ENCODE data around the gene TINAG. TPM values are rescaled to one million over a fixed set of nuclear protein-coding genes. Genes with fewer than 3 reads are reported as not detected.

TINAG gene, protein sequence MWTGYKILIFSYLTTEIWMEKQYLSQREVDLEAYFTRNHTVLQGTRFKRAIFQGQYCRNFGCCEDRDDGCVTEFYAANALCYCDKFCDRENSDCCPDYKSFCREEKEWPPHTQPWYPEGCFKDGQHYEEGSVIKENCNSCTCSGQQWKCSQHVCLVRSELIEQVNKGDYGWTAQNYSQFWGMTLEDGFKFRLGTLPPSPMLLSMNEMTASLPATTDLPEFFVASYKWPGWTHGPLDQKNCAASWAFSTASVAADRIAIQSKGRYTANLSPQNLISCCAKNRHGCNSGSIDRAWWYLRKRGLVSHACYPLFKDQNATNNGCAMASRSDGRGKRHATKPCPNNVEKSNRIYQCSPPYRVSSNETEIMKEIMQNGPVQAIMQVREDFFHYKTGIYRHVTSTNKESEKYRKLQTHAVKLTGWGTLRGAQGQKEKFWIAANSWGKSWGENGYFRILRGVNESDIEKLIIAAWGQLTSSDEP
- not detected for total RNA-seq
- not detected for polyA plus RNA-seq (2013, experiment 1 of 2)
- polyA plus RNA-seq (2013, experiment 2 of 2), result not detected
- 0 to 0.20 (median 0) reads per million in 172 experiments for total RNA-seq

DNA sequence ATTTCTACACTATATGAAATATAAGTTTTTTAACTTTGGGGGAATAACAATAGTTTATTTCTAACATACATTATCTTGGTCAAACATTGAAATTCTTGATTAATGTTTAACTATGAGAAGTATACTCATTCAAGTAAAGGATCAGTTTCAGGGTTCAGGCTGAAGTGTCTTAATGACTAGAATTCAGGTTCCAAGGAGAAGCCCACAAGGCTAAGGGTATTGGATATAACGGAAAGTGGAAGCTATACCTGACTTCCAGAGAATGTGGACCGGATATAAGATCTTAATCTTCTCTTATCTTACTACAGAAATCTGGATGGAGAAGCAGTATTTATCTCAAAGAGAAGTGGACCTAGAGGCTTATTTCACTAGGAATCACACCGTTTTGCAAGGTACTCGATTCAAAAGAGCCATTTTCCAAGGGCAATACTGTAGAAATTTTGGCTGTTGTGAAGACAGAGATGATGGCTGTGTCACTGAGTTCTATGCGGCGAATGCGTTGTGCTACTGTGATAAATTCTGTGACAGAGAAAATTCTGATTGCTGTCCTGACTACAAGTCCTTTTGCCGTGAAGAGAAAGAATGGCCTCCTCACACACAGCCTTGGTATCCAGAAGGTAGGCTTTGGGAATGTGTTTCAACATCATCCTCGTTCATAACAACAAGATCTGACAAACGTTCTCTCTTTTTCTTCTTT, at the start of gene TINAG:
Gene TINAG, plus strand, starts transcription at position 153 of the 697 bp plus-strand sequence. Its CDS starts 110 bp downstream, at position 263.
- Mint-ChIP-seq H3K36me3 (ENCODE audit: low read depth) (no peaks in the 10 kb centered on the region), H3K9me3 (no peaks in the 10 kb centered on the region), H3K4me3 (no peak within 1 kb of the TSS), H3K4me1 (ENCODE audit: low read depth) (no peaks in the 10 kb centered on the region), H3K27me3 (no peaks in the 10 kb centered on the region), H3K27ac (no peak within 1 kb of the TSS)
- ATAC-seq (ENCODE audit: poor library complexity), result no peak
- H3K9me3 ChIP-seq (ENCODE audit: control insufficient read depth in 1 of 2, insufficient read depth in 1 of 2, low read length in 2 of 2), result no peaks in the 10 kb centered on the region
- no peak for DNase-seq
- H3K27me3 ChIP-seq (ENCODE audit: control insufficient read depth in 1 of 2, insufficient read depth in 2 of 2, low read length in 2 of 2), result no peaks in the 10 kb centered on the region
- CTCF ChIA-PET, result no interaction called here
- H3K4me3 ChIP-seq (ENCODE audit: low read length), result no peak within 1 kb of the TSS
- H3K36me3 ChIP-seq (ENCODE audit: insufficient read depth, low read length), result no peaks in the 10 kb centered on the region
- POLR2A ChIA-PET, result no interaction called here
- intact Hi-C loops (cut with DNase I, micrococcal nuclease), result no loop called here
- TF ChIP-seq, protein P1, sequence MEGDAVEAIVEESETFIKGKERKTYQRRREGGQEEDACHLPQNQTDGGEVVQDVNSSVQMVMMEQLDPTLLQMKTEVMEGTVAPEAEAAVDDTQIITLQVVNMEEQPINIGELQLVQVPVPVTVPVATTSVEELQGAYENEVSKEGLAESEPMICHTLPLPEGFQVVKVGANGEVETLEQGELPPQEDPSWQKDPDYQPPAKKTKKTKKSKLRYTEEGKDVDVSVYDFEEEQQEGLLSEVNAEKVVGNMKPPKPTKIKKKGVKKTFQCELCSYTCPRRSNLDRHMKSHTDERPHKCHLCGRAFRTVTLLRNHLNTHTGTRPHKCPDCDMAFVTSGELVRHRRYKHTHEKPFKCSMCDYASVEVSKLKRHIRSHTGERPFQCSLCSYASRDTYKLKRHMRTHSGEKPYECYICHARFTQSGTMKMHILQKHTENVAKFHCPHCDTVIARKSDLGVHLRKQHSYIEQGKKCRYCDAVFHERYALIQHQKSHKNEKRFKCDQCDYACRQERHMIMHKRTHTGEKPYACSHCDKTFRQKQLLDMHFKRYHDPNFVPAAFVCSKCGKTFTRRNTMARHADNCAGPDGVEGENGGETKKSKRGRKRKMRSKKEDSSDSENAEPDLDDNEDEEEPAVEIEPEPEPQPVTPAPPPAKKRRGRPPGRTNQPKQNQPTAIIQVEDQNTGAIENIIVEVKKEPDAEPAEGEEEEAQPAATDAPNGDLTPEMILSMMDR (IDR thresholded peaks at IDR 0.05), result no peak
- no peaks in the 10 kb centered on the region for H3K4me1 ChIP-seq (ENCODE audit: insufficient read depth, low read length)
- H3K27ac ChIP-seq (ENCODE audit: low read depth in 1 of 2, low read length in 2 of 2), result no peak within 1 kb of the TSS

DNA sequence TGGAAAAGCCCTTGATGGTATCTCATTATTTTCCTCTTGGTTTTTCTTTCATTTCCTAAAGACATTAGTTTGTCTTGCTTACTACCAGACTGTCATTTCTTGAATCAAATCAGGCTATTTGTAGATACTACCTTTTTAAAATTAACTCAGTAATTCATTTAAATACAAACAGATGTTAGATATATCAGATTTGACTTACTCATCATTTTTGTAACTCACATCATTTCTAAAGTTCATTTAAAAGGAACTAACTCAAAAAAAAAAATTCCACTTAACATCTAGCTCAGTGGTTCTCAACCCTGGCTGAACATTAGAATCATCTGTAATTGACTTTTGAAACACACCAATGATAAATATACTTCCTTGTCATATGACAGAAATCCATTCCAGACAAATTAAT, 48.2 kb upstream of the TINAG start:
- ChIA-PET POLR2A (no interaction called here), CTCF (no interaction called here)
- Histone ChIP-seq H3K4me1 (ENCODE audit: insufficient read depth, low read length) (no peaks in the 10 kb centered on the region), H3K36me3 (ENCODE audit: insufficient read depth, low read length) (no peaks in the 10 kb centered on the region), H3K9me3 (ENCODE audit: control insufficient read depth in 1 of 2, insufficient read depth in 1 of 2, low read length in 2 of 2) (no peaks in the 10 kb centered on the region), H3K27ac (ENCODE audit: low read depth in 1 of 2, low read length in 2 of 2) (no peak overlapping the region), H3K27me3 (ENCODE audit: control insufficient read depth in 1 of 2, insufficient read depth in 2 of 2, low read length in 2 of 2) (no peaks in the 10 kb centered on the region), H3K4me3 (ENCODE audit: low read length) (no peak overlapping the region)
- TF ChIP-seq, protein P1 (IDR thresholded peaks at IDR 0.05), result no peak
- H3K4me3 Mint-ChIP-seq, result no peak overlapping the region
- DNase-seq, result no peak
- no peak for ATAC-seq (ENCODE audit: poor library complexity)
- H3K4me1 Mint-ChIP-seq (ENCODE audit: low read depth), result no peaks in the 10 kb centered on the region
- intact Hi-C loops (cut with DNase I, micrococcal nuclease), result no loop called here
- no peaks in the 10 kb centered on the region for H3K36me3 Mint-ChIP-seq (ENCODE audit: low read depth)
- no peak overlapping the region for H3K27ac Mint-ChIP-seq
- H3K27me3 Mint-ChIP-seq, result no peaks in the 10 kb centered on the region
- no peaks in the 10 kb centered on the region for H3K9me3 Mint-ChIP-seq

DNA sequence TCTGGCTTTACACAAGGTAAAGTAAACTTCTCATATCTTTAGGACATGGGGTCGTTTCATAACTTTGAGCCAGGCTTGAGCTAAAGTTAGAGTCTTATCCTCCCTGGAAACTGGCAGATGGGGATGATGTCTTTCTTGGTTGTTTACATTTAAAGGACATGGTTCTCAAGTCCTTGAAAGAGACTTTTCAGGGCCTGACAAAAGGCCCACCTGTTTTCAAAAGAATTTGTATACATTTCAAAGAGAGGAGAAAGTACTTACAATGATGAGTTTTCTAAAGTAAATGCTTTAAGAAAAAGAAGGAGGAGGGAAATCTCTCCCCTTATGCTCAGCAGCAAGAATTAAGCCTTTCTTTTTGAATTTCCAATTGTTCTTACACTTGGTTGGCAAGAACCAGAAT, 45.7 kb upstream of the TINAG start:
- H3K4me3 Mint-ChIP-seq, result no peak overlapping the region

More for the DNA sequence above, 45.7 kb upstream of the TINAG start:
- DNase-seq (no peak), ATAC-seq (ENCODE audit: poor library complexity) (no peak)
- H3K4me1 Mint-ChIP-seq (ENCODE audit: low read depth), result no peaks in the 10 kb centered on the region
- no peaks in the 10 kb centered on the region for H3K27me3 ChIP-seq (ENCODE audit: control insufficient read depth in 1 of 2, insufficient read depth in 2 of 2, low read length in 2 of 2)
- no peaks in the 10 kb centered on the region for H3K36me3 Mint-ChIP-seq (ENCODE audit: low read depth)
- no peaks in the 10 kb centered on the region for H3K4me1 ChIP-seq (ENCODE audit: insufficient read depth, low read length)
- H3K9me3 ChIP-seq (ENCODE audit: control insufficient read depth in 1 of 2, insufficient read depth in 1 of 2, low read length in 2 of 2), result no peaks in the 10 kb centered on the region
- no peaks in the 10 kb centered on the region for H3K27me3 Mint-ChIP-seq
- TF ChIP-seq, protein P1 (IDR thresholded peaks at IDR 0.05), result no peak
- H3K4me3 ChIP-seq (ENCODE audit: low read length), result no peak overlapping the region
- POLR2A ChIA-PET, result no interaction called here
- intact Hi-C loops (cut with DNase I, micrococcal nuclease), result no loop called here
- no peak overlapping the region for H3K27ac Mint-ChIP-seq
- H3K36me3 ChIP-seq (ENCODE audit: insufficient read depth, low read length), result no peaks in the 10 kb centered on the region
- H3K9me3 Mint-ChIP-seq, result no peaks in the 10 kb centered on the region
- no peak overlapping the region for H3K27ac ChIP-seq (ENCODE audit: low read depth in 1 of 2, low read length in 2 of 2)
- CTCF ChIA-PET, result no interaction called here
